SK-N-MC (cell line): ENCODE data around the gene PDE1A.

Source experiments
- EZH2 ChIP-seq: fragments of 200-600 bp; sonication (generic); IDR thresholded peaks from one replicate; pipeline ENCODE4 v1.6.1; 2017; ENCODE audit warnings: antibody characterized with exemption
- FOXP2 ChIP-seq: optimal IDR thresholded peaks from 2 replicates; pipeline ENCODE3; 2011; ENCODE audit warnings: mild to moderate bottlenecking, moderate library complexity; ENCODE audit not compliant: insufficient read depth; ENCODE audit errors: extremely low read length, control extremely low read depth
- POLR2AphosphoS5 ChIP-seq: IDR thresholded peaks from 2 replicates; pipeline ENCODE4 v1.6.1; 2012; ENCODE audit warnings: mild to moderate bottlenecking, low read depth, low read length, borderline replicate concordance

GRCh38 chr2:182280118-182280517, 146.7 kb downstream of the PDE1A start:
- no peak for TF ChIP-seq POLR2AphosphoS5
- no peak for TF ChIP-seq EZH2
- no peak for TF ChIP-seq FOXP2
